Heart right ventricle (tissue), 16 donors: ENCODE measurements around the gene GOLT1A. TPM values are rescaled to one million over a fixed set of nuclear protein-coding genes. Genes with fewer than 3 reads are reported as not detected.

ENCODE experiments used
- ATAC-seq, 8 donors: fragments of 200-7000 bp; cut with Tn5 transposase; one replicate each; pipeline ENCODE4 v1.9.1; 2020; ENCODE audit warnings: mild to moderate bottlenecking in 8 of 8, moderate library complexity in 8 of 8, moderate number of reproducible peaks in 1 of 8
- DNase-seq, 2 donors: peaks; one replicate each; pipeline ENCODE4 v3.0.0-alpha.2; 2020
- H3K27ac ChIP-seq, 10 donors: fragments of 200-600 bp; sonication (generic) in 2 of 10; one replicate each; pipeline versions ENCODE4 v1.5.0 to v1.8.0; 2020 to 2022; ENCODE audit warnings: mild to moderate bottlenecking in 3 of 10
- H3K27me3 ChIP-seq, 7 donors: fragments of 200-600 bp; one replicate each; pipeline ENCODE4 v1.8.0; 2021 to 2022; ENCODE audit warnings: mild to moderate bottlenecking in 2 of 7
- H3K36me3 ChIP-seq, 9 donors: fragments of 200-600 bp; sonication (generic) in 1 of 9; one replicate each; pipeline versions ENCODE4 v1.5.0 to v1.8.0; 2020 to 2022; ENCODE audit warnings: mild to moderate bottlenecking in 2 of 9
- H3K4me1 ChIP-seq, 9 donors: fragments of 200-600 bp; sonication (generic) in 1 of 9; one replicate each; pipeline versions ENCODE4 v1.5.0 to v1.8.0; 2020 to 2022; ENCODE audit warnings: mild to moderate bottlenecking in 4 of 9
- H3K4me3 ChIP-seq, 10 donors: fragments of 200-600 bp; sonication (generic) in 2 of 10; one replicate each; pipeline versions ENCODE4 v1.5.0 to v1.8.0; 2020 to 2022; ENCODE audit warnings: mild to moderate bottlenecking in 7 of 10, moderate library complexity in 2 of 10
- H3K9me3 ChIP-seq, 11 donors: fragments of 200-600 bp in 10 of 11; sonication (generic) in 2 of 11; one replicate each; pipeline versions ENCODE4 v1.5.0 to v1.8.0; 2013 to 2022; ENCODE audit warnings: mild to moderate bottlenecking in 2 of 11, control low read depth in 1 of 11, moderate library complexity in 1 of 11
- CTCF ChIP-seq, 9 donors: fragments of 200-600 bp; sonication (generic) in 2 of 9; IDR thresholded peaks; one replicate each; pipeline versions ENCODE4 v1.5.0 to v1.8.0; 2021 to 2022; ENCODE audit warnings: antibody characterized with exemption in 9 of 9, mild to moderate bottlenecking in 5 of 9, moderate library complexity in 1 of 9
- WGBS, 2 donors: extraction: QIAGEN DNeasy Blood & Tissue Kit; methylation state at CpG; one replicate each; pipeline ENCODE4 v1.1.7; 2013; ENCODE audit warnings: inconsistent platforms in 1 of 2; 5-methylcytosine and 5-hydroxymethylcytosine counted together
- intact Hi-C, 10 donors: fragments of 100-400 bp; cut with DNase I; formaldehyde crosslinking; loops; one replicate each; pipeline versions ENCODE4 v1.11.1 to v1.14.2; 2022
- polyA plus RNA-seq, 2 donors: library from polyadenylated mRNA; stranded (reverse); fragments of 200-250 nt; gene quantifications; one replicate each; pipeline ENCODE4 v1.2.3, GENCODE V29; 2013
- total RNA-seq, 10 donors: library from RNA; stranded (reverse); fragmentation: NEBNext Ultra II Directional in 3 of 10; extraction: Animal tissue kit (Norgen Biotek cat#: 25700) in 3 of 10; gene quantifications; one replicate each; pipeline versions ENCODE4 v1.2.1 to v1.2.4, GENCODE V29; 2021 to 2023
- donor health status: Arrhythmogenic right ventricular cardiomyopathy.
- donor health status: ischemic (EF 13 %, LVEDD 7.1; RV severe dilation, severe dysfunction).
- donor health status: healthy with polysubstance abuse.
- donor health status: DM: no; HTN: yes; CAD: no.
- donor health status: DM: no; HTN: no; CAD: no.
- donor health status: ischemic (EF 25% LVEDD 6.9; RV normal size, moderate dysfunction).
- donor health status: ischemic (EF 25% LVEDD 5.7; RV mildly dilated, moderate dysfunction).
- donor health status: healthy.
- donor health status: DM: yes; HTN: yes; CAD: no.
- donor health status: Ischemic cardiomyopathy.
- donor health status: ischemic (EF 35%, LVEDD 5.7; RV mildly dilated, moderate dysfunction).
- donor health status: nonischemic (EF 11% LVEDD 7.7; RV severe dilation, severe dysfunction).
- donor health status: DM: yes; HTN: yes; CAD: no.
- donor health status: PGD.
- donor health status: ischemic (EF 29% LVEDD 5.4; RV normal size, mild dysfunction).
- donor health status: nonischemic (EF 23%, LVEDD 6.1; RV moderate dilation, normal function).

Gene GOLT1A
- total and polyA plus RNA-seq, 12 donors = 0.43 TPM; not detected in 11

DNA sequence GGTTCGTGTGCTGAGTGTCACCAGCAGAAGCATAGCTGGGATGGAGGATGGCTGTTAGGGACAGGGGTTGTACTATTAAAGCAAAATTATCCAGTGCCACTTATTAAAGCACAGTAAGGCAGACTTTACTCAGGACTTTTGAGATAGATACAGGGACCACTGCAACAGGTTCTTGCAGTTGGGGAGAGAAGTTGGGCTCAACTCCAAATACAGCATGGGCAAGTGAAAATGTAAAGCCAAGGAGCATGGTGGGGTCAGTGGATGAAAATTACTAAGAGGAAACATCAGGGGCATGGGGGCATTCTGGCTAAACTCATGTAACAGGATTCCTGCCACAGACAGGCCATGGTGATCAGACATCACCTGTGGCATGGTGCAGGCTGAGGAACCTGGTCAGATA lies 32.7 kb downstream of the GOLT1A start:
- no peak for TF ChIP-seq CTCF (IDR thresholded peaks at IDR 0.05)
- intact Hi-C loops = loop anchor here in 1 of 10 donors (10.0 kb wide), 1 partner anchor 64 kb away; no protein-coding TSS in a partner anchor
- no peak overlapping the region for H3K4me3 ChIP-seq
- ATAC-seq = no peak
- no peak for DNase-seq
- no peaks in the 10 kb centered on the region for H3K36me3 ChIP-seq
- WGBS, 2 donors = 62 to 78% methylated on average over 1 of the region's 1 CpG
- H3K4me1 ChIP-seq = no peaks in the 10 kb centered on the region
- no peaks in the 10 kb centered on the region for H3K9me3 ChIP-seq
- H3K27ac ChIP-seq = no peak overlapping the region
- H3K27me3 ChIP-seq = peaks cover 0 to 22% (median 11%) of the 10 kb centered on the region in 7 donors

GRCh38 chr1:204180133-204180532 lies 33.7 kb downstream of the GOLT1A start:
- TF ChIP-seq CTCF (IDR thresholded peaks at IDR 0.05) = no peak
- Histone ChIP-seq H3K4me3 (no peak overlapping the region), H3K9me3 (no peaks in the 10 kb centered on the region), H3K36me3 (no peaks in the 10 kb centered on the region), H3K4me1 (no peaks in the 10 kb centered on the region), H3K27ac (no peak overlapping the region), H3K27me3 (peaks cover 0 to 22% (median 8%) of the 10 kb centered on the region in 7 donors)
- intact Hi-C loops = loop anchor here in 1 of 10 donors (10.0 kb wide), 1 partner anchor 65 kb away; no protein-coding TSS in a partner anchor
- WGBS, 2 donors = 74 to 84% methylated on average over 6 of the region's 6 CpGs
- ATAC-seq = no peak
- DNase-seq = no peak

DNA sequence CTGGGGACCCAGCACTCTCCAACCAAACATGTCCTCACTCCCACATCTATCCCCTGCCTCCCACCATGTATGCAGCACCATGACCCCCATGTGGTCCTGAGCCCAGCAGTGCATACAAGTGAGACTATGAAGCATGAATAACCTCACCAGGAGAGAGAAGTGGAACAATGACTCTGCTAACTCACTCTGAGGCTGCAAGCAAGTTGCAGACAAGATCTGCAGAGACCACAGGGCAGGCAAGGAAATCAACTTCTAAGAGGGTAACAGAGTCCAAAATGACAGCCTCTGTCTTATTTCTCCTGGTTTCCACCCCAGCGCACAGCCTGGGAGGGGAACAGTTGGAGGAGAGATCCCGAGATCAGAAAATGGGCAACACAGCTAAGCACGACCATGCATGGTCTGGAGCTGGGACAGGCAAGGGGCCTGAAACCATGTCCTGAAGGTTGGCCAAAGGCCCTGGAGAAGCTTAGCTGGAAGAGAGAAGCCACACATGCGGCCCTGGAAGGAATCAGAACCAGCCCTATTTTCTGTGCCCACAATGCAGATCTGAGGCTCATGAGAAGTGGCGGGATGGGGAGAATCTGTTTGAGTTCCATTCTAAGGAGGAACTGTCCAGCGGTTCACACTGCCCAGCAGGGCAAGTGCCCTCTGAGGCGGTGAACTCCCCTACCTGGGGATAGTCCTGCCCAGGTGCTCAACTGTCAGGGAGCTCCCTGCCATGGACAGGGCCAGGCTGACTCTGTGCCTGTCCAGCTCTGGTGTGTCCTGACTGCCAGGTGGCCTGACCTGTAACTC lies 35.1 kb downstream of the GOLT1A start:
- no peaks in the 10 kb centered on the region for H3K9me3 ChIP-seq
- H3K36me3 ChIP-seq = no peaks in the 10 kb centered on the region
- TF ChIP-seq CTCF (IDR thresholded peaks at IDR 0.05) = no peak
- DNase-seq (no peak), ATAC-seq (no peak)
- peaks cover 0 to 24% (median 8%) of the 10 kb centered on the region in 7 donors for H3K27me3 ChIP-seq
- H3K27ac ChIP-seq = no peak overlapping the region
- intact Hi-C loops = no loop called here
- H3K4me1 ChIP-seq = no peaks in the 10 kb centered on the region
- 83 to 86% methylated on average over 7 of the region's 7 CpGs for WGBS, 2 donors
- H3K4me3 ChIP-seq = no peak overlapping the region

DNA sequence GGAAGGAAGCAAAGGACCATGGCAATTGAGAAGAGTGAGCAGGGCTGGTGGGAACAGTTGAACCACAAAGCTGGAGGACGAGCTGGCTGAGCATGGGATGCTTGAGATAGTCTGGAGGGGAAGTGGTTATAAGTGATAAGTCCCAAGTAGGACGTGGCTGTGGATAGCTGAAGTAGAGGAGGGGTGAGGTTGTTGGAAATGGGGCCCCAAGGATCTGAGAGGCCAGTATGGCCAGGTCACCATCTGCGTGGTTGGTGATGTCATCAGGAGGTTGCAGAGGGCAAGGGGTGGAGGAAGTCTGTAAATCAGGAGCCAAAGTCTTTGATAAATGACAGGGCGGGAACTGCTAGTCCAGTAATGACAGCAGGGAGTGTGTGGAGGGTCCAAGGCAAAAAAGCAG lies 36.7 kb downstream of the GOLT1A start:
- Histone ChIP-seq H3K27ac (no peak overlapping the region), H3K27me3 (peaks cover 0 to 25% (median 8%) of the 10 kb centered on the region in 7 donors), H3K9me3 (no peaks in the 10 kb centered on the region), H3K4me1 (no peaks in the 10 kb centered on the region), H3K4me3 (no peak overlapping the region), H3K36me3 (no peaks in the 10 kb centered on the region)
- TF ChIP-seq CTCF (IDR thresholded peaks at IDR 0.05) = no peak
- no peak for DNase-seq
- 44 to 45% methylated on average over 4 of the region's 4 CpGs for WGBS, 2 donors
- ATAC-seq = no peak
- intact Hi-C loops = no loop called here
